ENCODE results near the gene MLX.

Gene MLX

GRCh38 chr17:42566883-42567573, at the start of gene MLX:
Gene MLX (plus strand): TSS chr17:42567100. CDS start chr17:42567125, 25 bp downstream.
- peak; percentile 84 to 93 (median 87) for DNase-seq (ENCODE audit: low read depth in 3 of 3)

GRCh38 chr17:42517516-42517915, 49.4 kb upstream of the MLX start:
- peak; percentile 64 to 77 (median 73) for DNase-seq (ENCODE audit: low read depth in 3 of 3)

- no peak for DNase-seq (ENCODE audit: low read depth in 3 of 3)
These were observed 48.7 kb upstream of the MLX start for GRCh38 chr17:42518046-42518754.

- no peak for DNase-seq (ENCODE audit: low read depth in 3 of 3)
These were observed 48.0 kb upstream of the MLX start for GRCh38 chr17:42518755-42519545.

- DNase-seq (ENCODE audit: low read depth in 3 of 3), result no peak
These were observed 47.1 kb upstream of the MLX start for GRCh38 chr17:42519546-42520491.

GRCh38 chr17:42520540-42520951, 46.4 kb upstream of the MLX start:
- DNase-seq (ENCODE audit: low read depth in 3 of 3), result no peak

- no peak for DNase-seq (ENCODE audit: low read depth in 3 of 3)
These were observed 45.9 kb upstream of the MLX start for GRCh38 chr17:42521036-42521435.

- no peak for DNase-seq (ENCODE audit: low read depth in 3 of 3)
These were observed 45.1 kb upstream of the MLX start for GRCh38 chr17:42521666-42522262.

GRCh38 chr17:42522263-42522790, 44.6 kb upstream of the MLX start:
- no peak for DNase-seq (ENCODE audit: low read depth in 3 of 3)

- DNase-seq (ENCODE audit: low read depth in 3 of 3), result no peak
These were observed 44.1 kb upstream of the MLX start for GRCh38 chr17:42522798-42523278.

GRCh38 chr17:42525221-42525620, 41.7 kb upstream of the MLX start:
- DNase-seq (ENCODE audit: low read depth in 3 of 3), result no peak

GRCh38 chr17:42526031-42526444, 40.9 kb upstream of the MLX start:
- DNase-seq (ENCODE audit: low read depth in 3 of 3), result no peak

GRCh38 chr17:42527932-42528331, 39.0 kb upstream of the MLX start:
- no peak for DNase-seq (ENCODE audit: low read depth in 3 of 3)

- no peak for DNase-seq (ENCODE audit: low read depth in 3 of 3)
These were observed 37.8 kb upstream of the MLX start for GRCh38 chr17:42529061-42529460.

GRCh38 chr17:42530952-42531454, 35.9 kb upstream of the MLX start:
- DNase-seq (ENCODE audit: low read depth in 3 of 3), result no peak

GRCh38 chr17:42531455-42532354, 35.2 kb upstream of the MLX start:
- DNase-seq (ENCODE audit: low read depth in 3 of 3), result peak in 1 of 3 donors; percentile 43

GRCh38 chr17:42535155-42536047, 31.5 kb upstream of the MLX start:
- no peak for DNase-seq (ENCODE audit: low read depth in 3 of 3)

GRCh38 chr17:42536048-42536371, 30.9 kb upstream of the MLX start, which contains the start of gene NAGLU:
Gene NAGLU (plus strand): TSS chr17:42536241. CDS start chr17:42536273, 32 bp downstream.
- peak; percentile 75 to 84 (median 77) for DNase-seq (ENCODE audit: low read depth in 3 of 3)
